HG03571 (cell line): ENCODE results near the gene PPIB.

Experiments
- ATAC-seq: cut with Tn5 transposase; IDR thresholded peaks from one replicate; pipeline ENCODE4 v1.9.1; 2021; ENCODE audit not compliant: unreplicated experiment

PPIB gene

GRCh38 chr15:64162869-64163658 is at the start of gene PPIB:
TSS of gene PPIB (minus strand) at chr15:64163022. CDS start at chr15:64162986, 36 bp downstream.
- ATAC-seq = peak; percentile 88

GRCh38 chr15:64211696-64212095 is 48.9 kb upstream of the PPIB start:
- no peak for ATAC-seq

GRCh38 chr15:64210371-64210770 is 47.5 kb upstream of the PPIB start:
- ATAC-seq = no peak

- ATAC-seq = no peak
Measured at GRCh38 chr15:64209680-64210334, 47.0 kb upstream of the PPIB start.

- no peak for ATAC-seq
Measured at GRCh38 chr15:64205202-64205601, 42.4 kb upstream of the PPIB start.

- ATAC-seq = no peak
Measured at GRCh38 chr15:64197425-64197824, 34.6 kb upstream of the PPIB start.

GRCh38 chr15:64193971-64194370 is 31.1 kb upstream of the PPIB start:
- no peak for ATAC-seq

- ATAC-seq = no peak
Measured at GRCh38 chr15:64191971-64192830, 29.4 kb upstream of the PPIB start.

GRCh38 chr15:64187396-64188191 is 24.8 kb upstream of the PPIB start:
- no peak for ATAC-seq

- ATAC-seq = no peak
Measured at GRCh38 chr15:64185146-64185911, 22.5 kb upstream of the PPIB start.

- ATAC-seq = no peak
Measured at GRCh38 chr15:64182859-64183370, 20.1 kb upstream of the PPIB start.

- ATAC-seq = no peak
Measured at GRCh38 chr15:64180235-64180824, 17.5 kb upstream of the PPIB start.

- no peak for ATAC-seq
Measured at GRCh38 chr15:64166102-64166890, 3.5 kb upstream of the PPIB start.

GRCh38 chr15:64164436-64164835 is 1.6 kb upstream of the PPIB start:
- no peak for ATAC-seq

GRCh38 chr15:64163659-64164362 is 989 bp upstream of the PPIB start:
- ATAC-seq = peak; percentile 7

GRCh38 chr15:64162478-64162868 is 349 bp downstream of the PPIB start:
- peak; percentile 19 for ATAC-seq

GRCh38 chr15:64161688-64162477 is 939 bp downstream of the PPIB start:
- no peak for ATAC-seq
